NCI-H510A treated with DMSO at 0.1 percent for 48 hours (cell line): ENCODE data around the gene OR4M1.
"Not testable (repeated sequence)": the region's sequence is repeated elsewhere in the genome, so short reads cannot be mapped to it uniquely, and the experiment has no call there.

ENCODE experiments used
- DNase-seq: peaks from one replicate; lab custom pipeline; 2025; lab: John Stamatoyannopoulos, UW

Gene OR4M1

GRCh38 chr14:19823178-19823577 lies 49.9 kb downstream of the OR4M1 start:
- no peak for DNase-seq

DNA sequence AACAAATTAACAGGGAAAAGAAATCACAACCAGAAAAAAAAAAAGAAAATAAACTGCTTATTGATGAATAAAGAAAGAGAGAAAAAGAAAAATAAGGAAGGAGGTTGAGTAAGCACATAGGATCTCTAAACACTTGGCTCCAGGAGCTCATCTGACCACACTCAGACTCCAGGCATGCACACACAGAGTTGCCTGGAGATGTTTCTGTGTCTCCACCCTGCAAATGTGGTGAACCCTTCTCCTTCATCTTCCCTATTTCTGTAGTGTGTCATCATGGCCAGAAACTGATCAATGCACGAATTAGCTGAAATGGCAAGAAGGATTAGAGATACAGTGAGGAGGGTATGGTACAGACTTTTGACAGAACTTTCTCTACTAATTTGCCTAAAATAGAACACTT lies 50.5 kb downstream of the OR4M1 start:
- DNase-seq, result no peak

DNA sequence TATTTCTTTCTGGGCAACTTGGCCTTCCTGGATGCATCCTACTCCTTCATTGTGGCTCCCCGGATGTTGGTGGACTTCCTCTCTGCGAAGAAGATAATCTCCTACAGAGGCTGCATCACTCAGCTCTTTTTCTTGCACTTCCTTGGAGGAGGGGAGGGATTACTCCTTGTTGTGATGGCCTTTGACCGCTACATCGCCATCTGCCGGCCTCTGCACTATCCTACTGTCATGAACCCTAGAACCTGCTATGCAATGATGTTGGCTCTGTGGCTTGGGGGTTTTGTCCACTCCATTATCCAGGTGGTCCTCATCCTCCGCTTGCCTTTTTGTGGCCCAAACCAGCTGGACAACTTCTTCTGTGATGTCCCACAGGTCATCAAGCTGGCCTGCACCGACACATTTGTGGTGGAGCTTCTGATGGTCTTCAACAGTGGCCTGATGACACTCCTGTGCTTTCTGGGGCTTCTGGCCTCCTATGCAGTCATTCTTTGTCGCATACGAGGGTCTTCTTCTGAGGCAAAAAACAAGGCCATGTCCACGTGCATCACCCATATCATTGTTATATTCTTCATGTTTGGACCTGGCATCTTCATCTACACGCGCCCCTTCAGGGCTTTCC lies 54.4 kb downstream of the OR4M1 start:
- not testable (repeated sequence) for DNase-seq

DNA sequence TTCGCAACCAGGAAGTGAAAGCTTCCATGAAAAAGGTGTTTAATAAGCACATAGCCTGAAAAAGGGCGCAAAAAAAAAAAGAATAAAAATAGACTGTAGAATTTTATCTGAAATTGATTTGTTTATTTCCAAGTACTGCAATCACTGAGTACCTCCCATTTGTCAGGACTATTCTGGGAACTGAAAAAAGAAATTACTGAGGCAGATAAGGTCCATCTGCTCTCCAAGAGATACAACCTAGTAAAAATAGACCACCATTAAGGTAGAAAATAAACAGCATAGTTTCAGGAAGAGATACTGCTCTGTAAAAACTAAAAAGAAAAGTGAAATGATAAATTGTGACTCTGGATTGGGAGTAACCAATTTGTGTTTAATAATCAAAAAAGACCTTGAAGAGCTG lies 55.0 kb downstream of the OR4M1 start:
- DNase-seq, result no peak
